AG09309 (cell line): ENCODE data around the gene SSTR3.

ENCODE experiments used
- DNase-seq: peaks from one replicate; pipeline ENCODE4 v3.0.0-alpha.2; 2010; ENCODE audit warnings: low read depth
- H3K4me3 ChIP-seq: 2 replicates; pipeline ENCODE4 v1.5.1; 2011; ENCODE audit warnings: mild to moderate bottlenecking, low read depth, low read length, moderate library complexity; ENCODE audit not compliant: control insufficient read depth
- TF ChIP-seq, protein P1 (sequence below): IDR thresholded peaks from 2 replicates; pipeline ENCODE4 v1.5.1; 2011; ENCODE audit warnings: mild to moderate bottlenecking, low read depth, low read length, inconsistent platforms; ENCODE audit not compliant: insufficient read depth, control insufficient read depth; ENCODE audit errors: missing control alignments

The SSTR3 gene

DNA sequence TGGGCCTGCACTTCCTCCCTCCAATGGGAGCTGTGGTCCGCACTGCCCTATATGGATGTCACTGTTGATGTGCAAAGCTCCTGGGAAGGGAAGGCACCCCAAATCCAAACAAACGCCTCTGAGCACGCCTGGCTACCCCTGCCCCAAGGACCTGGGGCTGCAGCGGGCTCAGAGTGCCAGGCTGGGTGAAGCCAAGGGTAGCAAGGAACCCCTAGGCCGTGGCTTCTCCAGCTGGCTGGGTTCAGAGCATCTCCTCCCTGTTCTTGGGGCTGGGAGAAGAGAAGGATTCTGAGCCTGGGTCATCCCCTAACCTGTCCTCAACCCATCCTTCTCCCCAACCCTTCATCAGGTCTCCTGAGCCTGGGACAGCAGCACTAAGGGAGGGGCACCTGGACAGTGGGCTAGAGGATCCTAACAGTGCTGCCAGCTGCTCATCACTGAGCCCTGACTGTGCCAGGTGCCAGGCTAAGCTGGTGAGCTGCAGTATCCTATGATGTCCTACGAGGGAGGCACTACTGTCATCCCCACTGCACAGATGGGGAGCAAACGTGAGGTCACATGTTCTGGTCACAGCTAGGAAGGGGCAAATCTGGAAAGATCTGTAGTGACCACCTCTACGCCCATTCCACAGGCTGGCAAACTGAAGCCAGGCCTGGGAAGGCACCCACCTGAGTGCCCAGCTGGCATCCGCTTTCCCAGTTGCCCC is 3.0 kb downstream of the SSTR3 start:
- H3K4me3 ChIP-seq: no peak overlapping the region
- no peak for DNase-seq
- TF ChIP-seq, protein P1, sequence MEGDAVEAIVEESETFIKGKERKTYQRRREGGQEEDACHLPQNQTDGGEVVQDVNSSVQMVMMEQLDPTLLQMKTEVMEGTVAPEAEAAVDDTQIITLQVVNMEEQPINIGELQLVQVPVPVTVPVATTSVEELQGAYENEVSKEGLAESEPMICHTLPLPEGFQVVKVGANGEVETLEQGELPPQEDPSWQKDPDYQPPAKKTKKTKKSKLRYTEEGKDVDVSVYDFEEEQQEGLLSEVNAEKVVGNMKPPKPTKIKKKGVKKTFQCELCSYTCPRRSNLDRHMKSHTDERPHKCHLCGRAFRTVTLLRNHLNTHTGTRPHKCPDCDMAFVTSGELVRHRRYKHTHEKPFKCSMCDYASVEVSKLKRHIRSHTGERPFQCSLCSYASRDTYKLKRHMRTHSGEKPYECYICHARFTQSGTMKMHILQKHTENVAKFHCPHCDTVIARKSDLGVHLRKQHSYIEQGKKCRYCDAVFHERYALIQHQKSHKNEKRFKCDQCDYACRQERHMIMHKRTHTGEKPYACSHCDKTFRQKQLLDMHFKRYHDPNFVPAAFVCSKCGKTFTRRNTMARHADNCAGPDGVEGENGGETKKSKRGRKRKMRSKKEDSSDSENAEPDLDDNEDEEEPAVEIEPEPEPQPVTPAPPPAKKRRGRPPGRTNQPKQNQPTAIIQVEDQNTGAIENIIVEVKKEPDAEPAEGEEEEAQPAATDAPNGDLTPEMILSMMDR: no peak

DNA sequence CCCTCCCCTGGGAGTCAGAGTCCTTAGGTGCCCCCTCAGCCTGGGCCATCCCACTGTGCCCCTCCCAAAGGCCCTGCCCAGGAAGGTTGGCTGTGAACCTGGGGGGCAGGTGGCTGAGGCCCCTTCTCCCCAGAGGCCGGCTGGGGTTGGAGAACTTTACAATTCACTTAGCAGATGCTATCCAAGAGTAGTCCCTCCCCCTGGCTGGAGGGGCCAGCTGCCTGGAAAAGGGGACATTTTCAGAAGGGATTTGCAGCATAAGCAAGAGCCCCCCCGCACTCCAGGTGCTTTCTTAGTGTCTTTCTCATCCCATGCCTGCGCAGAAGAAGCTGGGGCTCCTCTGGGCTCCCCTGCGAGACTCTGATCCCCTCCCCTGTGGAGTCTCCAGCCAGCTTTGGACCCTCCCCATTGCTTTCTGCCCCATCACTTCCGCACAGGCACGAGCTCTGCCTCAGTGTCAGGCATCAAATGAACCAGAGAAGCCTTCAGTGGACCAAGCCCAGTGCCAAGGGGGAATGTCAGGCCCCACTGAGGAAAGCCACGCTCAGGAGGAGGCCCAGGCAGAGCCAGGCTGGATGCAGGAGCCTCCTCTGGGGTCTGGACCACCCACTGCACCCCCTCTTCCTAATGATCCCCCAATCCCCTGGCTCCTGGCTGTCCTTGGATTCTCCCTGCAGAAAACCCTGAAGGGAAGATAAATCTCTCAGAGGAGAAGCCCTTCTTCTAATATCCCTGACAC is 3.7 kb downstream of the SSTR3 start:
- TF ChIP-seq, protein P1: no peak
- no peak overlapping the region for H3K4me3 ChIP-seq
- no peak for DNase-seq

DNA sequence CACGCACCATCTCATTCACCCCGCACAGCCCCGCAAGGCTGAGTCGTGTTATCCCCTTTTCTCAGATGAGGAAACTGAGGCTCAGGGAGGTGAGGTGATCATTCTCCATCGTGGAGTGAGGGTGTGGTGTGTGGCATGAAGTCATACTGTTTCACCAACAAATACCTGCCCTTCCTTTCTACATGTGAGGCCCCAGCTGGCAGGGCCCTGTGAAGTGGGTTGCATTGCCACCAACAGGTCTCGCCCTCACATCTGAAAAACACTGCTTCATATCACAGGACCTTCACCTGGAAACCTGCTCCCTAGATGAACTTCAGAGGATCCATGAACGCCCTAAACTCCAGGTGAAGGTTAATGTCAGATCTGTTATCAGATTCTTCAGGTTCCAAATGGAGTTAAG is 4.3 kb downstream of the SSTR3 start:
- DNase-seq: no peak
- H3K4me3 ChIP-seq: no peak overlapping the region
- TF ChIP-seq, protein P1: no peak

DNA sequence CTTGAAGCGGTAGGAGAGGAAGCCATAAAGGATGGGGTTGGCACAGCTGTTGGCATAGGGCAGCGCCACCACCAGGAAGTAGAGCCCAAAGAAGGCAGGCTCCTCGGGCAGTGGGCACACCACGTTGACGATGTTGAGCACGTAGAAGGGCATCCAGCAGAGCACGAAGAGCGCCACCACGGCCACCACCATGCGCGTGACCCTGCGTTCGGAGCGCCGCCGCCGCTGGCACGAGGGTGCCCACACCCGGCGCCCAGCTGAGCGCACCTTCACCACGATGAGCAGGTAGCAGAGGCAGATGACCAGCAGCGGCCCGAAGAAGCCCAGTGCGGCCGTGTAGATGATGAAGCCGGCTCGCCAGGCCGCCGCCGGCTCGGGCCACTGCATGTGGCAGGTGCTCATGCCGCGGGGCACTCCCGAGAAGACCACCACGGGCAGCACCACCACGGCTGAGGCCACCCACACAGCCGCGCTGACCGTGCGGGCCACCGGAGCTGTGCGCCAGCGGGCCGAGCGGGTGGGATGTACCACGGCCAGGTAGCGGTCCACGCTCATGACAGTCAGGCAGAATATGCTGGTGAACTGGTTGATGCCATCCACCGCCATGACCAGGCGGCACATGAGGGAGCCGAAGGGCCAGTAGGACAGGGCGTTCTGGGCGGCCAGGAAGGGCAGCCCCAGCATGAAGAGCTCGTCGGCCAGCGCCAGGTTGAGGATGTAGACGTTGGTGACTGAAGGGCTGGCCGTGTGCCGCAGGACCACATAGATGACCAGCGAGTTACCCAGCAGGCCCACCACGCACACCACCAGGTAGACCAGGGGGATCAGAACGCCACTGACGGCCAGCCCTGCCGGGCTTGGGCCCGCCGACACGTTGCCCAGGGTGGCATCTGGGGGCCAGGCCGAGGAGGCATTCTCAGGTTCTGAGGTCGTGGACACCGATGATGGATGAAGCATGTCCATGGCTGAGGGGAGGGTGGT is 5.1 kb downstream of the SSTR3 start:
- TF ChIP-seq, protein P1: no peak
- H3K4me3 ChIP-seq: no peak overlapping the region
- no peak for DNase-seq

DNA sequence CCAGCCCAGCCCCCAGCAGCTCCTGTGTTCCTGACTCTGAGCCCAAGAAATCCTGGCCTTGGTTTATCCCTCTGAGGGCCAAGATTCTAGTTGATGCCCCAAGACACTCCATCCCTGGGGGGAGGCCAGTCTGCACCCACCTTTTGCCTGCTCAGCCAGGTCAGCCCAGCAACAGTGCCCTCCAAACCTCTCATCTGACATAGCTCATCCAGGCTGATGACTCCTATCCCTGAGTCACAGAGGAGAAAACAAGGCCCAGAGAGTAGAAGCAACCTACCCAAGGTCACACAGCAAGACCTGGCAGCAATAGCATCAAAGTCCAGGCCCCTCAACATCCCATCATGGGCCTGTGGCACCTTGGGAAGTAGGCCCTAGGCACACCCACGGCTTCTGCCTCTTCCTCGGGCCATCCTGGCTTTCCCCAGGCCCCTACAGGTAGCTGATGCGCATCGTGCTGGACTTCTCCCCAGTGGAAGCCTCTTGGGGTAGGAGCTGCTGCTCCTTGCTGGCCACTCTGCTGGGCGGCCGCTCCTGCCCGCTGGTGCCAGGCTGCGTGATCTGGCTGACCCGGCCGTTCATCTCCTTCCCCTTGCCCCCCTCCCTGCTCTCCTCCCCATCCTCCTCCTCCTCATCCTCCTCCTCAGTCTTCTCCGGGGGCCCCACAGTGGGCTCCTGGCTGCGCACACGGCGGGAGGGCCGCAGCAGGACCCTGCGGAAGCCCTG is 6.0 kb downstream of the SSTR3 start:
- no peak for DNase-seq
- H3K4me3 ChIP-seq: no peak overlapping the region
- TF ChIP-seq, protein P1: no peak

DNA sequence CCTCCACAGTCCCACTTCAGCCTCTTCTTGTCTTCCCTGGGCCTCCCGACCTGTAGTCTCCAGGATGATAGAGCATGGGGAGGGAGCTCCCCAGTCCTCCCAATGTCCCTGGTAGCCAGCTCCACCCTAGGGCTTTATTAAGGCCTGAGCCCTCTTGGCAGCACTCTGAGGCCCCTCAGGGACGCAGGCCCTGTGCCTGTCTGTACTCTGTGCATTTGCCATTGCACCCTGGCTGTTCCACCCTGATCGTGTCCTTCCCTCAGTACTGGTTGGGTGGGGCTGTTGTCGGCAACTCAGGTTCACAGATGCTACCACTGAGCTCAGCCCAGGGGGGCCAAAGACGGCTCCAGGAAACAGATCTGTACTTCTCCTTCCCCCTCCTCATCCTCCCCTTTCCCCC is 7.2 kb downstream of the SSTR3 start:
- H3K4me3 ChIP-seq: no peak overlapping the region
- no peak for DNase-seq
- TF ChIP-seq, protein P1: no peak
